ENCODE measurements around the gene CLCN6.
A peak's percentile ranks its signal among the peaks of the same experiment; 100 is the strongest.

CLCN6 gene

GRCh38 chr1:11792106-11792505, 13.9 kb upstream of the CLCN6 start:
- TF ChIP-seq JUND (IDR thresholded peaks at IDR 0.05; ENCODE audit: low read depth) = no peak

GRCh38 chr1:11793819-11794218, 12.2 kb upstream of the CLCN6 start:
- no peak for TF ChIP-seq JUND (IDR thresholded peaks at IDR 0.05; ENCODE audit: low read depth)
- DNase-seq (ENCODE audit: low read depth in 1 of 2, low spot score in 1 of 2) = no peak
- in situ Hi-C loops (cut with HindIII; ENCODE audit: low pct_unique_long_range_greater_than_20kb, low sequenced_read_pairs) = no loop called here

More at GRCh38 chr1:11792106-11792505, 13.9 kb upstream of the CLCN6 start:
- in situ Hi-C loops (cut with HindIII; ENCODE audit: low pct_unique_long_range_greater_than_20kb, low sequenced_read_pairs) = no loop called here
- DNase-seq (ENCODE audit: low read depth in 1 of 2, low spot score in 1 of 2) = no peak

- DNase-seq (ENCODE audit: low read depth in 1 of 2, low spot score in 1 of 2) = peak in 1 of 2 experiments; percentile 48
- no peak for TF ChIP-seq JUND (IDR thresholded peaks at IDR 0.05; ENCODE audit: low read depth)
- in situ Hi-C loops (cut with HindIII; ENCODE audit: low pct_unique_long_range_greater_than_20kb, low sequenced_read_pairs) = no loop called here
These were observed 11.3 kb upstream of the CLCN6 start for GRCh38 chr1:11794446-11795237.

GRCh38 chr1:11795238-11795890, 10.6 kb upstream of the CLCN6 start:
- in situ Hi-C loops (cut with HindIII; ENCODE audit: low pct_unique_long_range_greater_than_20kb, low sequenced_read_pairs) = no loop called here
- DNase-seq (ENCODE audit: low read depth in 1 of 2, low spot score in 1 of 2) = no peak
- no peak for TF ChIP-seq JUND (IDR thresholded peaks at IDR 0.05; ENCODE audit: low read depth)

GRCh38 chr1:11796036-11796828, 9.8 kb upstream of the CLCN6 start:
- TF ChIP-seq JUND (IDR thresholded peaks at IDR 0.05; ENCODE audit: low read depth) = no peak
- in situ Hi-C loops (cut with HindIII; ENCODE audit: low pct_unique_long_range_greater_than_20kb, low sequenced_read_pairs) = no loop called here
- no peak for DNase-seq (ENCODE audit: low read depth in 1 of 2, low spot score in 1 of 2)

GRCh38 chr1:11797525-11798216, 8.3 kb upstream of the CLCN6 start:
- DNase-seq (ENCODE audit: low read depth in 1 of 2, low spot score in 1 of 2) = no peak
- TF ChIP-seq JUND (IDR thresholded peaks at IDR 0.05; ENCODE audit: low read depth) = no peak
- in situ Hi-C loops (cut with HindIII; ENCODE audit: low pct_unique_long_range_greater_than_20kb, low sequenced_read_pairs) = no loop called here

- no peak for DNase-seq (ENCODE audit: low read depth in 1 of 2, low spot score in 1 of 2)
- no peak for TF ChIP-seq JUND (IDR thresholded peaks at IDR 0.05; ENCODE audit: low read depth)
- in situ Hi-C loops (cut with HindIII; ENCODE audit: low pct_unique_long_range_greater_than_20kb, low sequenced_read_pairs) = no loop called here
These were observed 6.9 kb upstream of the CLCN6 start for GRCh38 chr1:11799099-11799498.

- TF ChIP-seq JUND (IDR thresholded peaks at IDR 0.05; ENCODE audit: low read depth) = no peak
- in situ Hi-C loops (cut with HindIII; ENCODE audit: low pct_unique_long_range_greater_than_20kb, low sequenced_read_pairs) = no loop called here
- DNase-seq (ENCODE audit: low read depth in 1 of 2, low spot score in 1 of 2) = no peak
These were observed 6.1 kb upstream of the CLCN6 start for GRCh38 chr1:11799896-11800295.

- DNase-seq (ENCODE audit: low read depth in 1 of 2, low spot score in 1 of 2) = no peak
- in situ Hi-C loops (cut with HindIII; ENCODE audit: low pct_unique_long_range_greater_than_20kb, low sequenced_read_pairs) = no loop called here
- TF ChIP-seq JUND (IDR thresholded peaks at IDR 0.05; ENCODE audit: low read depth) = no peak
These were observed 5.6 kb upstream of the CLCN6 start for GRCh38 chr1:11800391-11800755.

GRCh38 chr1:11800756-11801433, 5.1 kb upstream of the CLCN6 start:
- no peak for DNase-seq (ENCODE audit: low read depth in 1 of 2, low spot score in 1 of 2)
- in situ Hi-C loops (cut with HindIII; ENCODE audit: low pct_unique_long_range_greater_than_20kb, low sequenced_read_pairs) = no loop called here
- TF ChIP-seq JUND (IDR thresholded peaks at IDR 0.05; ENCODE audit: low read depth) = no peak

GRCh38 chr1:11802616-11802972, 3.4 kb upstream of the CLCN6 start:
- DNase-seq (ENCODE audit: low read depth in 1 of 2, low spot score in 1 of 2) = no peak
- no peak for TF ChIP-seq JUND (IDR thresholded peaks at IDR 0.05; ENCODE audit: low read depth)
- in situ Hi-C loops (cut with HindIII; ENCODE audit: low pct_unique_long_range_greater_than_20kb, low sequenced_read_pairs) = no loop called here
